H1 (cell line): Measurements from ENCODE around the gene IQUB. TPM values are rescaled to one million over a fixed set of nuclear protein-coding genes. Genes with fewer than 3 reads are reported as not detected.

Experiments
- CTCF ChIA-PET: fragments of 300-600 bp; sonication (Branson Sonifier 250); formaldehyde crosslinking; loops from one replicate; lab custom pipeline; 2021; ENCODE audit not compliant: partially characterized antibody; lab: Charles Lee
- POLR2A ChIA-PET: fragments of 300-600 bp; sonication (Branson Sonifier 250); formaldehyde crosslinking; loops from one replicate; lab custom pipeline; 2021; ENCODE audit warnings: inconsistent platforms; ENCODE audit not compliant: partially characterized antibody; lab: Charles Lee
- DNase-seq, 2 experiments: peaks; one replicate each; pipeline versions ENCODE4 v3.0.0 to v3.0.0-alpha.2; 2010 to 2022; ENCODE audit warnings: low spot score in 2 of 2, low read depth in 1 of 2, mixed read lengths in 1 of 2
- FAIRE-seq: peaks from 2 replicates; lab custom pipeline; 2011; peaks lifted over from hg19 to GRCh38; lab: Jason Lieb, UNC
- H2AFZ ChIP-seq: 2 replicates; pipeline ENCODE4 v1.8.1; 2012; ENCODE audit warnings: low read length, inconsistent platforms
- H2AK5ac ChIP-seq: 2 replicates; pipeline ENCODE4 v1.6.1; 2013; ENCODE audit warnings: low read depth, low read length
- H2BK120ac ChIP-seq: replicated peaks from 2 replicates; pipeline ENCODE3; 2013; ENCODE audit warnings: low read depth, low read length, inconsistent platforms
- H2BK12ac ChIP-seq: 2 replicates; pipeline ENCODE4 v1.6.1; 2013; ENCODE audit warnings: low read depth, low read length
- H2BK15ac ChIP-seq: 2 replicates; pipeline ENCODE4 v1.6.1; 2013; ENCODE audit warnings: low read length
- H2BK20ac ChIP-seq: 2 replicates; pipeline ENCODE4 v1.6.1; 2013; ENCODE audit warnings: low read length
- H2BK5ac ChIP-seq: 2 replicates; pipeline ENCODE4 v1.6.1; 2013; ENCODE audit warnings: low read depth, low read length
- H3K14ac ChIP-seq: 2 replicates; pipeline ENCODE4 v1.6.1; 2013; ENCODE audit warnings: inconsistent platforms; ENCODE audit not compliant: insufficient read length
- H3K18ac ChIP-seq: 2 replicates; pipeline ENCODE4 v1.6.1; 2013; ENCODE audit warnings: low read length; ENCODE audit errors: extremely low read depth
- H3K23ac ChIP-seq: 2 replicates; pipeline ENCODE4 v1.6.1; 2013; ENCODE audit warnings: inconsistent platforms; ENCODE audit not compliant: insufficient read length
- H3K23me2 ChIP-seq: 2 replicates; pipeline ENCODE4 v1.6.1; 2013; ENCODE audit warnings: low read depth, low read length
- H3K27ac ChIP-seq: 2 replicates; pipeline ENCODE4 v1.6.1; 2011; ENCODE audit warnings: low read depth, low read length, inconsistent platforms
- H3K27me3 ChIP-seq, 4 experiments: replicated peaks in 1 of 4; 1 replicate in 1 of 4; 2 replicates in 3 of 4; pipeline versions ENCODE4 v1.6.1 to v1.8.1; 2011 to 2013; ENCODE audit warnings: low read length in 3 of 4, mild to moderate bottlenecking in 3 of 4, inconsistent platforms in 2 of 4, mixed read lengths in 2 of 4, moderate library complexity in 1 of 4; ENCODE audit not compliant: control insufficient read depth in 3 of 4, insufficient read depth in 3 of 4; ENCODE audit errors: extremely low read depth in 1 of 4
- H3K36me3 ChIP-seq, 4 experiments: 2 replicates each; pipeline versions ENCODE4 v1.6.1 to v1.8.1; 2011 to 2013; ENCODE audit warnings: mild to moderate bottlenecking in 4 of 4, low read length in 3 of 4, moderate library complexity in 2 of 4, control low read depth in 1 of 4, inconsistent platforms in 1 of 4; ENCODE audit not compliant: insufficient read depth in 4 of 4, control insufficient read depth in 2 of 4
- H3K4ac ChIP-seq: replicated peaks from 2 replicates; pipeline ENCODE3; 2013; ENCODE audit warnings: low read length, low read depth, mixed read lengths, inconsistent platforms; ENCODE audit not compliant: insufficient read length
- H3K4me1 ChIP-seq, 4 experiments: replicated peaks in 1 of 4; 1 replicate in 1 of 4; 2 replicates in 3 of 4; pipeline versions ENCODE4 v1.6.1 to v1.8.1; 2011 to 2013; ENCODE audit warnings: low read length in 3 of 4, inconsistent platforms in 2 of 4, mixed read lengths in 1 of 4; ENCODE audit not compliant: insufficient read depth in 4 of 4, control insufficient read depth in 3 of 4
- H3K4me2 ChIP-seq, 2 experiments: 2 replicates each; pipeline versions ENCODE4 v1.6.1 to v1.8.1; 2011 to 2013; ENCODE audit warnings: low read depth in 2 of 2, low read length in 2 of 2, control low read depth in 1 of 2, inconsistent platforms in 1 of 2, mild to moderate bottlenecking in 1 of 2; ENCODE audit not compliant: insufficient read depth in 1 of 2
- H3K4me3 ChIP-seq, 4 experiments: fragments of 200-600, 300-600 bp in 1 of 4; sonication (generic), shearing (Covaris generic), sonication (Bioruptor Twin) in 1 of 4; 2 replicates each; pipeline versions ENCODE4 v1.5.1 to v1.8.1; 2011 to 2016; ENCODE audit warnings: low read length in 4 of 4, low read depth in 3 of 4, control low read depth in 2 of 4, inconsistent platforms in 2 of 4, mild to moderate bottlenecking in 2 of 4, mixed read lengths in 1 of 4, moderate library complexity in 1 of 4; ENCODE audit not compliant: insufficient read depth in 2 of 4; ENCODE audit errors: extremely low read depth in 1 of 4
- H3K56ac ChIP-seq: replicated peaks from 2 replicates; pipeline ENCODE3; 2013; ENCODE audit warnings: low read depth, mild to moderate bottlenecking, mixed read lengths, low read length, inconsistent platforms; ENCODE audit not compliant: insufficient read length
- H3K79me1 ChIP-seq: 2 replicates; pipeline ENCODE4 v1.6.1; 2013; ENCODE audit warnings: low read depth, low read length, control low read depth
- H3K79me2 ChIP-seq, 2 experiments: 2 replicates each; pipeline versions ENCODE4 v1.6.1 to v1.8.1; 2012 to 2013; ENCODE audit warnings: low read length in 2 of 2, mild to moderate bottlenecking in 2 of 2, inconsistent platforms in 1 of 2; ENCODE audit not compliant: insufficient read depth in 2 of 2, control insufficient read depth in 1 of 2
- H3K9ac ChIP-seq, 4 experiments: replicated peaks in 1 of 4; 1 replicate in 1 of 4; 2 replicates in 3 of 4; pipeline versions ENCODE4 v1.6.1 to v1.8.1; 2011 to 2013; ENCODE audit warnings: low read depth in 3 of 4, low read length in 3 of 4, control low read depth in 2 of 4, mild to moderate bottlenecking in 2 of 4, moderate library complexity in 2 of 4, inconsistent platforms in 1 of 4; ENCODE audit errors: extremely low read depth in 1 of 4
- H3K9me3 ChIP-seq, 2 experiments: 2 replicates each; pipeline versions ENCODE4 v1.6.1 to v1.8.1; 2012 to 2013; ENCODE audit warnings: mild to moderate bottlenecking in 2 of 2, moderate library complexity in 2 of 2, control low read depth in 1 of 2, inconsistent platforms in 1 of 2, low read depth in 1 of 2, low read length in 1 of 2, mixed read lengths in 1 of 2; ENCODE audit not compliant: insufficient read depth in 2 of 2
- H4K20me1 ChIP-seq, 2 experiments: replicated peaks in 1 of 2; 2 replicates each; pipeline versions ENCODE3 to v1.8.1; 2011 to 2013; ENCODE audit warnings: inconsistent platforms in 2 of 2, low read length in 2 of 2, mild to moderate bottlenecking in 1 of 2; ENCODE audit not compliant: insufficient read depth in 2 of 2, control insufficient read depth in 1 of 2
- H4K5ac ChIP-seq: 2 replicates; pipeline ENCODE4 v1.6.1; 2013; ENCODE audit warnings: low read length, low read depth, mixed read lengths, inconsistent platforms; ENCODE audit not compliant: insufficient read length
- H4K8ac ChIP-seq: 2 replicates; pipeline ENCODE4 v1.8.0; 2013; ENCODE audit warnings: mild to moderate bottlenecking, moderate library complexity, low read length, inconsistent platforms; ENCODE audit not compliant: insufficient read depth; ENCODE audit errors: extremely low read depth
- H4K91ac ChIP-seq: replicated peaks from 2 replicates; pipeline ENCODE3; 2013; ENCODE audit warnings: low read length, mixed read lengths, inconsistent platforms; ENCODE audit not compliant: insufficient read length
- ATF3 ChIP-seq: IDR thresholded peaks from 2 replicates; pipeline ENCODE4 v1.6.1; 2011; ENCODE audit warnings: low read depth, mild to moderate bottlenecking, low read length; ENCODE audit not compliant: insufficient read depth
- E2F6 ChIP-seq: IDR thresholded peaks from 2 replicates; pipeline ENCODE4 v1.6.1; 2012; ENCODE audit warnings: inconsistent platforms
- KDM1A ChIP-seq: fragments of 200-600, 300-600 bp; sonication (generic); IDR thresholded peaks from 2 replicates; pipeline ENCODE4 v1.7.1; 2016; ENCODE audit warnings: mild to moderate bottlenecking, low read length, borderline replicate concordance
- PHF8 ChIP-seq: fragments of 200-600 bp; sonication (generic); conservative IDR thresholded peaks from 2 replicates; pipeline ENCODE4 v1.7.1; 2012; ENCODE audit warnings: low read depth, mild to moderate bottlenecking, inconsistent platforms, low read length, moderate library complexity
- RAD21 ChIP-seq, 2 experiments: IDR thresholded peaks in 1 of 2; conservative IDR thresholded peaks in 1 of 2; 2 replicates each; pipeline ENCODE4 v1.6.1; 2011; ENCODE audit warnings: low read depth in 2 of 2, low read length in 2 of 2, improper control_type of control experiment in 1 of 2, inconsistent platforms in 1 of 2, mild to moderate bottlenecking in 1 of 2, moderate library complexity in 1 of 2
- RNF2 ChIP-seq: fragments of 200-900, 300-1000 bp; sonication (generic); IDR thresholded peaks from 2 replicates; pipeline ENCODE4 v1.7.1; 2016; ENCODE audit warnings: borderline replicate concordance, low read depth, mild to moderate bottlenecking, antibody characterized with exemption, low read length; ENCODE audit not compliant: poor library complexity, severe bottlenecking; ENCODE audit errors: missing control alignments
- SIX5 ChIP-seq: IDR thresholded peaks from 2 replicates; pipeline ENCODE4 v1.6.1; 2011; ENCODE audit warnings: mild to moderate bottlenecking, low read depth, low read length
- SP4 ChIP-seq: IDR thresholded peaks from 2 replicates; pipeline ENCODE4 v1.6.1; 2012; ENCODE audit warnings: low read length, inconsistent platforms
- TAF1 ChIP-seq: IDR thresholded peaks from 2 replicates; pipeline ENCODE4 v1.6.1; 2011; ENCODE audit warnings: mild to moderate bottlenecking, low read depth, low read length
- TCF12 ChIP-seq: IDR thresholded peaks from 2 replicates; pipeline ENCODE4 v1.6.1; 2011; ENCODE audit warnings: low read depth, mild to moderate bottlenecking, low read length
- WGBS, 2 experiments: shearing (Covaris generic) in 1 of 2; methylation state at CpG; one replicate each; pipeline versions ENCODE4 v1.1.6 to v1.1.7; 2013 to 2015; ENCODE audit warnings: low lambda C conversion rate in 2 of 2, mixed read lengths in 2 of 2, inconsistent platforms in 1 of 2, low coverage in 1 of 2, missing lambda C conversion rate in 1 of 2; ENCODE audit not compliant: insufficient replicate concordance in 2 of 2, insufficient coverage in 1 of 2, insufficient read length in 1 of 2; ENCODE audit errors: extremely low coverage in 1 of 2, missing lambda C conversion rate in 1 of 2; 5-methylcytosine and 5-hydroxymethylcytosine counted together
- polyA plus RNA-seq, 7 experiments: library from polyadenylated mRNA; depleted of rRNA in 3 of 7; stranded (reverse) in 5 of 7; unstranded in 2 of 7; fragments of >200 nt in 5 of 7; fragments of 200-250 nt in 2 of 7; gene quantifications; 1 replicate in 5 of 7; 2 replicates in 1 of 7; 4 replicates in 1 of 7; pipeline versions ENCODE4 v1.2.1 to v1.2.3, GENCODE V29; 2011 to 2013; ENCODE audit warnings: missing spikeins in 2 of 7, mixed read lengths in 2 of 7
- total RNA-seq: library from RNA; stranded (reverse); fragmentation: NEBNext Ultra II Directional; extraction: Animal tissue kit (Norgen Biotek cat#: 25700); gene quantifications from 2 replicates; pipeline ENCODE4 v1.2.1, GENCODE V29; 2021

The IQUB gene
- total and polyA plus RNA-seq, 2 of the 8 experiments (the other 6 are each of a cell fraction or from before 2014, with no cell fraction given): 0.12 to 0.82 TPM

GRCh38 chr7:123460616-123461015, 73.8 kb downstream of the IQUB start:
- no peak overlapping the region for H2BK120ac ChIP-seq
- H3K79me2 ChIP-seq: no peaks in the 10 kb centered on the region
- H3K9me3 ChIP-seq: no peaks in the 10 kb centered on the region
- H2BK12ac ChIP-seq: no peak overlapping the region
- H3K27me3 ChIP-seq: no peaks in the 10 kb centered on the region
- H3K27ac ChIP-seq: no peak overlapping the region
- H3K23ac ChIP-seq: no peak overlapping the region
- no peak overlapping the region for H3K4ac ChIP-seq
- H3K18ac ChIP-seq: no peak overlapping the region
- H4K20me1 ChIP-seq: no peaks in the 10 kb centered on the region
- ChIA-PET CTCF (interaction anchor here (1.4 kb wide), 1 partner anchor 10 kb away, joined by 4 read pairs; no protein-coding TSS in a partner anchor), POLR2A (no interaction called here)
- no peaks in the 10 kb centered on the region for H3K23me2 ChIP-seq
- H3K14ac ChIP-seq: no peak overlapping the region
- H3K4me2 ChIP-seq: no peak overlapping the region
- no peak overlapping the region for H3K56ac ChIP-seq
- H4K91ac ChIP-seq: no peak overlapping the region
- no peak overlapping the region for H2BK5ac ChIP-seq
- H3K4me3 ChIP-seq: no peak overlapping the region
- FAIRE-seq (no peak), DNase-seq (no peak)
- H2BK15ac ChIP-seq: no peak overlapping the region
- no peak overlapping the region for H2BK20ac ChIP-seq
- no peak overlapping the region for H4K5ac ChIP-seq
- no peaks in the 10 kb centered on the region for H3K79me1 ChIP-seq
- no peak overlapping the region for H3K9ac ChIP-seq
- H4K8ac ChIP-seq: no peak overlapping the region
- no peaks in the 10 kb centered on the region for H3K4me1 ChIP-seq
- no peak overlapping the region for H2AFZ ChIP-seq
- no peaks in the 10 kb centered on the region for H3K36me3 ChIP-seq
- 85% methylated on average over 3 of the region's 3 CpGs; no CpG with 5 or more reads in 1 of the 2 experiments for WGBS, 2 experiments
- no peak for TF ChIP-seq TAF1
- TF ChIP-seq ATF3: no peak
- TF ChIP-seq KDM1A: no peak
- no peak for TF ChIP-seq E2F6
- no peak for TF ChIP-seq SP4
- TF ChIP-seq TCF12: no peak
- TF ChIP-seq PHF8: no peak
- TF ChIP-seq RAD21 (IDR thresholded peaks at IDR 0.05 in 1 of 2, conservative IDR thresholded peaks at IDR 0.05 in 1 of 2; ENCODE audit: low read depth in 2 of 2, low read length in 2 of 2): no peak
- TF ChIP-seq SIX5: no peak
- TF ChIP-seq RNF2: no peak
- no peak overlapping the region for H2AK5ac ChIP-seq
